Neural progenitor cell (in vitro differentiated cells): ENCODE measurements around the gene DMAC2. TPM values are rescaled to one million over a fixed set of nuclear protein-coding genes. Genes with fewer than 3 reads are reported as not detected.
A peak's percentile ranks its signal among the peaks of the same experiment; 100 is the strongest.

Experiments
- DNase-seq: peaks from one replicate; pipeline ENCODE4 v3.0.0-alpha.2; 2016; ENCODE audit warnings: low spot score
- H2AFZ ChIP-seq: fragments of 200-600 bp; sonication (generic); replicated peaks from 2 replicates; pipeline ENCODE4 v1.6.1; 2016; ENCODE audit warnings: antibody characterized with exemption
- H3F3A ChIP-seq: fragments of 200-600 bp; sonication (generic); 2 replicates; pipeline ENCODE4 v1.6.1; 2016; ENCODE audit warnings: antibody characterized with exemption, low read depth
- H3K27ac ChIP-seq: fragments of 200-600 bp; sonication (generic); 2 replicates; pipeline ENCODE4 v1.5.1; 2016; ENCODE audit warnings: mild to moderate bottlenecking
- H3K27me3 ChIP-seq: fragments of 200-600 bp; sonication (generic); 2 replicates; pipeline ENCODE4 v1.6.1; 2016; ENCODE audit warnings: mild to moderate bottlenecking, moderate library complexity
- H3K36me3 ChIP-seq: fragments of 200-600 bp; sonication (generic); 2 replicates; pipeline ENCODE4 v1.5.1; 2016
- H3K4me1 ChIP-seq: fragments of 200-600 bp; sonication (generic); 2 replicates; pipeline ENCODE4 v1.6.1; 2016; ENCODE audit warnings: mixed run types
- H3K4me2 ChIP-seq: fragments of 200-600 bp; sonication (generic); 2 replicates; pipeline ENCODE4 v1.6.1; 2016
- H3K4me3 ChIP-seq: fragments of 200-600 bp; sonication (generic); 2 replicates; pipeline ENCODE4 v1.5.1; 2016
- H3K79me2 ChIP-seq: fragments of 200-600 bp; sonication (generic); 2 replicates; pipeline ENCODE4 v1.6.1; 2016; ENCODE audit warnings: low read depth
- H3K9ac ChIP-seq: fragments of 200-600 bp; sonication (generic); 2 replicates; pipeline ENCODE4 v1.6.1; 2016
- H3K9me3 ChIP-seq: fragments of 200-600 bp; sonication (generic); 2 replicates; pipeline ENCODE4 v1.5.1; 2016; ENCODE audit warnings: low read depth
- H4K20me1 ChIP-seq: fragments of 200-600 bp; sonication (generic); 2 replicates; pipeline ENCODE4 v1.6.1; 2016; ENCODE audit warnings: low read depth
- H3K27ac Mint-ChIP-seq: 3 replicates; pipeline ENCODE4 v1.8.0; 2021; ENCODE audit warnings: mixed read lengths
- H3K27me3 Mint-ChIP-seq: 2 replicates; pipeline ENCODE4 v1.8.0; 2022; ENCODE audit warnings: low read depth, mild to moderate bottlenecking, inconsistent platforms, moderate library complexity, mixed read lengths; ENCODE audit not compliant: insufficient read depth
- H3K36me3 Mint-ChIP-seq: 3 replicates; pipeline ENCODE4 v1.8.0; 2021; ENCODE audit warnings: mixed read lengths
- H3K4me1 Mint-ChIP-seq: 3 replicates; pipeline ENCODE4 v1.8.0; 2021; ENCODE audit warnings: mixed read lengths
- H3K4me3 Mint-ChIP-seq: 3 replicates; pipeline ENCODE4 v1.8.0; 2021; ENCODE audit warnings: mild to moderate bottlenecking, moderate library complexity, mixed read lengths
- H3K9me3 Mint-ChIP-seq: 3 replicates; pipeline ENCODE4 v1.8.0; 2020; ENCODE audit warnings: mixed read lengths
- CTCF ChIP-seq: fragments of 200-600 bp; sonication (generic); IDR thresholded peaks from 2 replicates; pipeline ENCODE4 v1.5.1; 2017; ENCODE audit warnings: antibody characterized with exemption, mild to moderate bottlenecking
- EZH2 ChIP-seq: fragments of 200-600 bp; sonication (generic); IDR thresholded peaks from 2 replicates; pipeline ENCODE4 v1.6.1; 2017; ENCODE audit warnings: antibody characterized with exemption, mild to moderate bottlenecking, moderate library complexity
- EZH2phosphoT487 ChIP-seq: fragments of 200-600 bp; sonication (generic); IDR thresholded peaks from 2 replicates; pipeline ENCODE4 v1.6.1; 2017; ENCODE audit warnings: antibody characterized with exemption
- total RNA-seq: library from RNA; depleted of rRNA; stranded (reverse); fragments of >200 nt; gene quantifications from 2 replicates; pipeline ENCODE4 v1.2.3, GENCODE V29; 2015; ENCODE audit warnings: low replicate concordance

Gene DMAC2
- total RNA-seq, 1 donor from 2014 or later: 39.8 TPM

- Mint-ChIP-seq H3K4me3 (no peak overlapping the region), H3K27ac (no peak overlapping the region), H3K9me3 (no peaks in the 10 kb centered on the region), H3K27me3 (no peaks in the 10 kb centered on the region), H3K36me3 (peaks cover 4% of the 10 kb centered on the region), H3K4me1 (no peaks in the 10 kb centered on the region)
- Histone ChIP-seq H2AFZ (no peak overlapping the region), H4K20me1 (no peaks in the 10 kb centered on the region), H3K4me3 (no peak overlapping the region), H3K79me2 (no peaks in the 10 kb centered on the region), H3K9me3 (no peaks in the 10 kb centered on the region), H3F3A (no peaks in the 10 kb centered on the region), H3K36me3 (no peaks in the 10 kb centered on the region), H3K27me3 (no peaks in the 10 kb centered on the region), H3K4me2 (no peak overlapping the region), H3K27ac (no peak overlapping the region), H3K4me1 (no peaks in the 10 kb centered on the region), H3K9ac (no peak overlapping the region)
- TF ChIP-seq EZH2: no peak
- no peak for TF ChIP-seq EZH2phosphoT487
- TF ChIP-seq CTCF: no peak
- DNase-seq: no peak
Measured at GRCh38 chr19:41415154-41415571, 24.5 kb downstream of the DMAC2 start.

GRCh38 chr19:41414461-41414860 is 25.3 kb downstream of the DMAC2 start:
- no peaks in the 10 kb centered on the region for H3F3A ChIP-seq
- Mint-ChIP-seq H3K4me3 (no peak overlapping the region), H3K4me1 (peaks cover under 1% of the 10 kb centered on the region), H3K9me3 (no peaks in the 10 kb centered on the region), H3K36me3 (peaks cover 6% of the 10 kb centered on the region), H3K27me3 (no peaks in the 10 kb centered on the region), H3K27ac (peak overlapping the region; percentile 88)
- no peaks in the 10 kb centered on the region for H4K20me1 ChIP-seq
- H2AFZ ChIP-seq: no peak overlapping the region
- H3K36me3 ChIP-seq: no peaks in the 10 kb centered on the region
- no peak overlapping the region for H3K4me2 ChIP-seq
- H3K9ac ChIP-seq: no peak overlapping the region
- no peaks in the 10 kb centered on the region for H3K4me1 ChIP-seq
- no peaks in the 10 kb centered on the region for H3K27me3 ChIP-seq
- no peak overlapping the region for H3K27ac ChIP-seq
- H3K79me2 ChIP-seq: no peaks in the 10 kb centered on the region
- TF ChIP-seq CTCF: no peak
- no peak for TF ChIP-seq EZH2
- TF ChIP-seq EZH2phosphoT487: no peak
- no peak for DNase-seq
- no peak overlapping the region for H3K4me3 ChIP-seq
- H3K9me3 ChIP-seq: no peaks in the 10 kb centered on the region

- H3K9ac ChIP-seq: no peak overlapping the region
- Mint-ChIP-seq H3K9me3 (no peaks in the 10 kb centered on the region), H3K4me1 (peaks cover 4% of the 10 kb centered on the region), H3K27ac (no peak overlapping the region), H3K36me3 (peaks cover 6% of the 10 kb centered on the region), H3K4me3 (no peak overlapping the region), H3K27me3 (no peaks in the 10 kb centered on the region)
- TF ChIP-seq EZH2phosphoT487 (no peak), CTCF (no peak), EZH2 (no peak)
- no peaks in the 10 kb centered on the region for H3K9me3 ChIP-seq
- no peaks in the 10 kb centered on the region for H3F3A ChIP-seq
- no peak overlapping the region for H3K4me2 ChIP-seq
- H3K36me3 ChIP-seq: no peaks in the 10 kb centered on the region
- no peak overlapping the region for H3K27ac ChIP-seq
- H3K4me3 ChIP-seq: no peak overlapping the region
- DNase-seq: no peak
- no peaks in the 10 kb centered on the region for H3K4me1 ChIP-seq
- H3K79me2 ChIP-seq: no peaks in the 10 kb centered on the region
- no peaks in the 10 kb centered on the region for H4K20me1 ChIP-seq
- no peaks in the 10 kb centered on the region for H3K27me3 ChIP-seq
- H2AFZ ChIP-seq: no peak overlapping the region
Measured at GRCh38 chr19:41413947-41414346, 25.8 kb downstream of the DMAC2 start.
